Neutrophil (primary cell): Measurements from ENCODE around the gene GFPT1.

ENCODE experiments used
- H3K27ac ChIP-seq: fragments of 200-600 bp; sonication (generic); 2 replicates; pipeline ENCODE4 v1.5.1; 2016; ENCODE audit warnings: mild to moderate bottlenecking, moderate library complexity
- H3K27me3 ChIP-seq: fragments of 200-600 bp; sonication (generic); 2 replicates; pipeline ENCODE4 v1.6.0; 2016; ENCODE audit warnings: mild to moderate bottlenecking
- H3K36me3 ChIP-seq: fragments of 200-600 bp; sonication (generic); 2 replicates; pipeline ENCODE4 v1.5.1; 2017
- H3K4me1 ChIP-seq, 2 experiments: fragments of 200-600 bp in 1 of 2; sonication (generic) in 1 of 2; 1 replicate in 1 of 2; 2 replicates in 1 of 2; pipeline versions ENCODE4 v1.5.1 to v1.6.1; 2013 to 2016; ENCODE audit warnings: low read depth in 1 of 2, low read length in 1 of 2, mild to moderate bottlenecking in 1 of 2, moderate library complexity in 1 of 2; ENCODE audit not compliant: control insufficient read depth in 1 of 2, insufficient read depth in 1 of 2
- H3K4me3 ChIP-seq, 2 experiments: fragments of 200-600 bp in 1 of 2; sonication (generic) in 1 of 2; 1 replicate in 1 of 2; 2 replicates in 1 of 2; pipeline ENCODE4 v1.5.1; 2013 to 2016; ENCODE audit warnings: low read depth in 1 of 2, low read length in 1 of 2, mild to moderate bottlenecking in 1 of 2, moderate library complexity in 1 of 2
- H3K9me3 ChIP-seq: fragments of 200-600 bp; sonication (generic); 2 replicates; pipeline ENCODE4 v1.5.1; 2016
- CTCF ChIP-seq: fragments of 200-600 bp; sonication (generic); IDR thresholded peaks from 2 replicates; pipeline ENCODE4 v1.5.1; 2016; ENCODE audit warnings: antibody characterized with exemption

Gene GFPT1

DNA sequence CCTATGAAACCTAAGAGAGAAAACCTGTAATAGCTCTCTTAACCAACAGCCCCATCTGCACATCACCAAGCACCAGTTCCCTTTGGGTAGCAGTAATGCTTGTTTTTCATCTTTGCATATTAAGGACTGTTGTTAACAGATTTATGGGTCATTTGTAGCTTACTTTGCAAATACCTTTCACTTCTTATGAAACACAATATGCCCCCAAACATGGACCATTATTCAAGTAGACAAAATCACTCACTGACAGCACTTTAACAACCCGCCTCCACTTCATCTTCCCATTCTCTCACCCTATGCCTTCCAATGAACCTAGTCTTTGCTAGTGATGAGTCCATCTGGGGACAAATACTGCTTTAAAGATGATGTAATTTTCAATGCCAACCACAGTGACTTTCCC, 64.4 kb downstream of the GFPT1 start:
- Histone ChIP-seq H3K27me3 (no peaks in the 10 kb centered on the region), H3K4me3 (no peak overlapping the region)

DNA sequence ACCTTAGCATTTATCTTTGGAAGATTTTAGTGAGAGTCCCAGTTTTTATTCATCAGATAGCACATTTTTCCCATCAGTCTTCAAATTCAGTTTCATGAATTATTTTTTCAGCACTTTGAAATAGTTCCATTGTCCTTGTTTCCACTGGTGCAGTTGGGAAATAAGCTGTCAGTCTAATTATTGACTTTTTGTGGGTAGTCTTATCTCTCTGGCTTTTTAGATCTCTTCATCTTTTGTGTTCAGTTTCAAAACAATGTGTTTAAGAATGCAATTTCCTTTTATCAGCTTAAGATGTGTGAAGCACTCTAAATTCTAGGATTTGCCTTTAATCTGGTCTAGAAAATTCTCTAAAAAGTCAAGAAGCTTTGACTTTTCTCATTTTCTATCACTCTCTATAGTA, 70.5 kb downstream of the GFPT1 start:
- TF ChIP-seq CTCF, result no peak
- Histone ChIP-seq H3K4me1 (no peaks in the 10 kb centered on the region), H3K36me3 (no peaks in the 10 kb centered on the region), H3K9me3 (no peaks in the 10 kb centered on the region), H3K27me3 (no peaks in the 10 kb centered on the region), H3K4me3 (no peak overlapping the region), H3K27ac (no peak overlapping the region)

More for the DNA sequence above, 64.4 kb downstream of the GFPT1 start:
- H3K4me1 ChIP-seq, result no peaks in the 10 kb centered on the region
- no peaks in the 10 kb centered on the region for H3K9me3 ChIP-seq
- H3K27ac ChIP-seq, result no peak overlapping the region
- peaks cover 38% of the 10 kb centered on the region for H3K36me3 ChIP-seq
- no peak for TF ChIP-seq CTCF

DNA sequence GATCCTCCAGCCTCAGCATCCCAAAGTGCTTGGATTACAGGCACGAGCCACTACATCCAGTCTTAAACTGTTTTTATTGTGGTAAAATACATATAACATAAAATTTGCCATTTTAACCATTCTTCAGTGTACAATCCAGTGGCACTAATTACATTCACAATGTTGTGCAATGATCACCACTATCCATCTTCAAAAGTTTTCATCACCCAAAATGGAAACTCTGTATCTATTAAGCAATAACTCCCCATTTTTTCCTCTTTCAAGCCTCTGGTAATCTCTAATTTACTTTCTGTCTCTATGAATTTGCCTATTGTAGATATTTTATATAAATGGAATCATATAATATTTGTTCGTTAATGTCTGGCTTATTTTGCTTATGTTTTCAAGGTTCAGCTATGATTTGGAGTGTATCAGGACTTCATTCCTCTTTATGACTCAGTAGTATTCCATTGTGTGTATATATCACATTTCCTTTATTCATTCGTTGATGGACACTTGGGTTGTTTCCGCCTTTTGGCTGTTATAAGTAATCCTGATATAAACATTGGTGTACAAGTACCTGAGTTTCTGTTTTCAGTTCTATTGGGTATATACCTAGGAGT, 71.8 kb downstream of the GFPT1 start:
- H3K4me3 ChIP-seq, result no peak overlapping the region
- no peak overlapping the region for H3K27ac ChIP-seq
- no peak for TF ChIP-seq CTCF
- no peaks in the 10 kb centered on the region for H3K27me3 ChIP-seq
- H3K36me3 ChIP-seq, result no peaks in the 10 kb centered on the region
- no peaks in the 10 kb centered on the region for H3K9me3 ChIP-seq
- H3K4me1 ChIP-seq, result no peaks in the 10 kb centered on the region

- no peaks in the 10 kb centered on the region for H3K36me3 ChIP-seq
- H3K4me3 ChIP-seq, result no peak overlapping the region
- no peak for TF ChIP-seq CTCF
- H3K9me3 ChIP-seq, result no peaks in the 10 kb centered on the region
- H3K27me3 ChIP-seq, result peaks cover 22% of the 10 kb centered on the region
- H3K4me1 ChIP-seq, result peaks cover 16% of the 10 kb centered on the region in 2 experiments
- no peak overlapping the region for H3K27ac ChIP-seq
Measured at GRCh38 chr2:69311024-69311416, 76.0 kb downstream of the GFPT1 start.

DNA sequence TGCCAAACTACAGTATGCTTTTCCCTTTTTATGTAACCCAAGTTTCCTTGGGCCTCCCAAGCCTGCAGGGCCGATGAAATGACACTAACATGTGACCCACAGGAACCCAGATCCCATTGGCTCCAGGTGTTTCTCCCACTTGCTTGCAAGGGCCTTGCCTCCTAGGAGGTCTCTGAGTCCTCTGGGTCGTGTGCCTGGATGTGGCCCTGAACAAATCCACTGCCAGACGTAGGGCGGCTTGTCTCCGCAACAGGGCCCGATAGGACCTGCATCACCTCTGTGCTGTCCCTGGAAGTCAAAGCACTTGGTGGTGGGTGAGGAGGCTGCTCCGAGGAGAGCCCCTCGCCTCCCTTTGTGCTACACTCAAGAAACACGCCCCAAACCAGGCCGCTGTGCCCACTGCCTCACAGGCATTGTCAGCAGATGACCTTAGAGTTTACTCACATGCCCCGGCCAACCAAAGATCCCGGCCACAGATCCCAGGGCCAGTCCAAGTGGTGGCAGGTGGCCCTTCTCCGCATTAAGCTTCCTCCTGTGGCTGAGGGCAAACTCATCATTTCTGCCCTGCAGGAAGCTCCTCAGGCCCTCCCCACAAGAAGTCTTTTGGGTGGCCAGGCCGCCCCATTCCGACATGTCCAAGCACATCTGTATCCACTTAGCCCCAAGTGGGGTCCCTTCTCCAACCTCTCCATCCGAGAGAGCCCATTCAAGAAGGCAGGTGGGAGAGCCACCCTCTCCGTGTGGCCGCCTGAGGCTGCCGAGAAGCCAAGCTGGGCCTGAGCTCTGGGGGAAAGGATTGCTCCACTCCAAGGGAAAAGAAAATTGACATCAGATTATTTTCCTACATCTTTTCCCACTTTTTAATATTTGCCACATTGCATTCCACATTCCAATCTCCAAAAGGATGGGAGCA, 76.7 kb downstream of the GFPT1 start:
- Histone ChIP-seq H3K27ac (no peak overlapping the region), H3K4me1 (peaks cover 16 to 17% of the 10 kb centered on the region in 2 experiments), H3K9me3 (no peaks in the 10 kb centered on the region), H3K27me3 (peaks cover 28% of the 10 kb centered on the region), H3K36me3 (no peaks in the 10 kb centered on the region), H3K4me3 (no peak overlapping the region)
- no peak for TF ChIP-seq CTCF
